IMR-90 (cell line): ENCODE data around the gene FUT4. TPM values are rescaled to one million over a fixed set of nuclear protein-coding genes. Genes with fewer than 3 reads are reported as not detected.

Source experiments
- ATAC-seq: fragments of 200-7000 bp; cut with Tn5 transposase; 2 replicates; pipeline ENCODE4 v1.9.1; 2020; ENCODE audit warnings: low read depth, mild to moderate bottlenecking, moderate library complexity
- BruUV-seq: library from RNA; stranded (reverse); fragments of 400-500 nt; replicated peaks from 2 replicates; lab custom pipeline; 2021; lab: Mats Ljungman, UMichigan
- CTCF ChIA-PET: fragments of 300-600 bp; formaldehyde crosslinking; extraction: SDS; loops from one replicate; lab custom pipeline; 2021; ENCODE audit warnings: antibody characterized with exemption; lab: Yijun Ruan, JAX
- POLR2A ChIA-PET: fragments of 300-600 bp; sonication (Branson Sonifier 250); formaldehyde crosslinking; loops from one replicate; lab custom pipeline; 2022; ENCODE audit warnings: antibody characterized with exemption; ENCODE audit not compliant: unreplicated experiment; lab: Charles Lee
- DNase-seq: peaks from one replicate; pipeline ENCODE4 v3.0.0; 2013
- H2AFZ ChIP-seq: replicated peaks from 2 replicates; pipeline ENCODE3; 2013; ENCODE audit warnings: low read length, mild to moderate bottlenecking; ENCODE audit not compliant: poor library complexity
- H2AK5ac ChIP-seq: 2 replicates; pipeline ENCODE4 v1.6.1; 2013; ENCODE audit warnings: low read depth, low read length, inconsistent platforms
- H2AK9ac ChIP-seq: replicated peaks from 2 replicates; pipeline ENCODE3; 2013; ENCODE audit warnings: mild to moderate bottlenecking, low read depth, low read length, moderate library complexity; ENCODE audit not compliant: poor library complexity
- H2BK120ac ChIP-seq: 2 replicates; pipeline ENCODE4 v1.6.1; 2013; ENCODE audit warnings: low read depth, low read length, inconsistent platforms
- H2BK15ac ChIP-seq: 3 replicates; pipeline ENCODE4 v1.6.1; 2013; ENCODE audit warnings: low read depth, low read length, inconsistent platforms
- H2BK20ac ChIP-seq: 2 replicates; pipeline ENCODE4 v1.6.1; 2013; ENCODE audit warnings: low read depth, mild to moderate bottlenecking, inconsistent platforms, low read length, moderate library complexity
- H2BK5ac ChIP-seq: 2 replicates; pipeline ENCODE4 v1.6.1; 2013; ENCODE audit warnings: mild to moderate bottlenecking, low read depth, low read length, inconsistent platforms; ENCODE audit not compliant: poor library complexity, severe bottlenecking
- H3K14ac ChIP-seq: replicated peaks from 2 replicates; pipeline ENCODE4 v1.6.1; 2013; ENCODE audit warnings: low read depth, low read length, inconsistent platforms
- H3K18ac ChIP-seq: 2 replicates; pipeline ENCODE4 v1.6.1; 2013; ENCODE audit warnings: low read depth, low read length, control low read depth
- H3K23ac ChIP-seq: 2 replicates; pipeline ENCODE4 v1.6.1; 2013; ENCODE audit warnings: low read depth, low read length, inconsistent platforms
- H3K27ac ChIP-seq: 2 replicates; pipeline ENCODE4 v1.5.1; 2013; ENCODE audit warnings: mild to moderate bottlenecking, control low read depth, low read length; ENCODE audit not compliant: insufficient read depth
- H3K27me3 ChIP-seq: 2 replicates; pipeline ENCODE4 v1.6.1; 2013; ENCODE audit warnings: low read length; ENCODE audit not compliant: control insufficient read depth, insufficient read depth
- H3K36me3 ChIP-seq: 2 replicates; pipeline ENCODE4 v1.6.1; 2013; ENCODE audit warnings: low read length, mixed read lengths; ENCODE audit not compliant: control insufficient read depth, insufficient read depth
- H3K4ac ChIP-seq: 2 replicates; pipeline ENCODE4 v1.6.1; 2013; ENCODE audit warnings: low read depth, low read length, inconsistent platforms
- H3K4me1 ChIP-seq: 2 replicates; pipeline ENCODE4 v1.6.1; 2013; ENCODE audit warnings: low read length, mixed read lengths; ENCODE audit not compliant: control insufficient read depth, insufficient read depth
- H3K4me2 ChIP-seq: 2 replicates; pipeline ENCODE4 v1.6.1; 2013; ENCODE audit warnings: low read depth, mild to moderate bottlenecking, control low read depth, low read length, moderate library complexity
- H3K4me3 ChIP-seq: 2 replicates; pipeline ENCODE4 v1.5.1; 2013; ENCODE audit warnings: low read depth, mild to moderate bottlenecking, control low read depth, low read length, moderate library complexity; ENCODE audit not compliant: insufficient read depth
- H3K56ac ChIP-seq: 2 replicates; pipeline ENCODE4 v1.6.1; 2013; ENCODE audit warnings: low read length, inconsistent platforms; ENCODE audit not compliant: insufficient read depth; ENCODE audit errors: extremely low read depth
- H3K79me1 ChIP-seq, 2 experiments: 2 replicates each; pipeline ENCODE4 v1.6.1; 2013; ENCODE audit warnings: low read length in 2 of 2, inconsistent platforms in 1 of 2, low read depth in 1 of 2
- H3K9ac ChIP-seq: 2 replicates; pipeline ENCODE4 v1.6.1; 2013; ENCODE audit warnings: low read depth, low read length, control low read depth
- H3K9me1 ChIP-seq: 2 replicates; pipeline ENCODE4 v1.6.1; 2013; ENCODE audit warnings: low read length, inconsistent platforms; ENCODE audit not compliant: insufficient read depth
- H3K9me3 ChIP-seq: 2 replicates; pipeline ENCODE4 v1.6.1; 2013; ENCODE audit warnings: low read length; ENCODE audit not compliant: control insufficient read depth, insufficient read depth
- H4K20me1 ChIP-seq: 2 replicates; pipeline ENCODE4 v1.6.1; 2013; ENCODE audit warnings: low read length, inconsistent platforms; ENCODE audit not compliant: insufficient read depth
- H4K5ac ChIP-seq: 2 replicates; pipeline ENCODE4 v1.6.1; 2013; ENCODE audit warnings: mild to moderate bottlenecking, low read depth, low read length, control low read depth
- H4K8ac ChIP-seq, 2 experiments: 2 replicates each; pipeline ENCODE4 v1.6.1; 2013; ENCODE audit warnings: low read depth in 2 of 2, low read length in 2 of 2, control low read depth in 1 of 2, inconsistent platforms in 1 of 2
- H4K91ac ChIP-seq: 2 replicates; pipeline ENCODE4 v1.6.1; 2013; ENCODE audit warnings: low read depth, low read length, inconsistent platforms; ENCODE audit not compliant: insufficient read depth
- BHLHE40 ChIP-seq: fragments of 150-350 bp; IDR thresholded peaks from 2 replicates; pipeline ENCODE4 v1.6.1; 2016; ENCODE audit warnings: mild to moderate bottlenecking, low read depth, low read length
- CEBPB ChIP-seq: IDR thresholded peaks from 2 replicates; pipeline ENCODE4 v1.6.1; 2012; ENCODE audit warnings: low read depth, low read length, improper control_type of control experiment
- CHD1 ChIP-seq: IDR thresholded peaks from 2 replicates; pipeline ENCODE4 v1.6.1; 2012; ENCODE audit warnings: low read depth, low read length, improper control_type of control experiment
- CTCF ChIP-seq: conservative IDR thresholded peaks from 2 replicates; pipeline ENCODE4 v1.5.1; 2012; ENCODE audit warnings: mild to moderate bottlenecking, low read depth, low read length, improper control_type of control experiment
- ELK1 ChIP-seq: fragments of 150-350 bp; IDR thresholded peaks from 2 replicates; pipeline ENCODE4 v1.6.1; 2016; ENCODE audit warnings: low read depth, mild to moderate bottlenecking, low read length, moderate library complexity, borderline replicate concordance
- FOS ChIP-seq: fragments of 150-350 bp; IDR thresholded peaks from 2 replicates; pipeline ENCODE4 v1.6.1; 2016; ENCODE audit warnings: low read depth, low read length
- MAFK ChIP-seq: IDR thresholded peaks from 2 replicates; pipeline ENCODE4 v1.6.1; 2012; ENCODE audit warnings: low read depth, low read length, improper control_type of control experiment
- MAZ ChIP-seq: IDR thresholded peaks from 2 replicates; pipeline ENCODE4 v1.6.1; 2012; ENCODE audit warnings: low read depth, mild to moderate bottlenecking, low read length, improper control_type of control experiment, moderate library complexity, borderline replicate concordance
- MXI1 ChIP-seq: IDR thresholded peaks from 2 replicates; pipeline ENCODE4 v1.6.1; 2012; ENCODE audit warnings: low read depth, mild to moderate bottlenecking, low read length, moderate library complexity, borderline replicate concordance
- NFE2L2 ChIP-seq: fragments of 150-350 bp; IDR thresholded peaks from 2 replicates; pipeline ENCODE4 v1.6.1; 2016; ENCODE audit warnings: low read depth, mild to moderate bottlenecking, low read length
- POLR2A ChIP-seq: IDR thresholded peaks from 2 replicates; pipeline ENCODE4 v1.6.1; 2012; ENCODE audit warnings: mild to moderate bottlenecking, low read depth, low read length
- RAD21 ChIP-seq: IDR thresholded peaks from 2 replicates; pipeline ENCODE4 v1.6.1; 2012; ENCODE audit warnings: low read length, improper control_type of control experiment
- RCOR1 ChIP-seq: IDR thresholded peaks from 2 replicates; pipeline ENCODE4 v1.6.1; 2012; ENCODE audit warnings: mild to moderate bottlenecking, low read length, improper control_type of control experiment; ENCODE audit not compliant: insufficient replicate concordance
- RFX5 ChIP-seq: IDR thresholded peaks from 2 replicates; pipeline ENCODE4 v1.8.0; 2012; ENCODE audit warnings: low read depth, mild to moderate bottlenecking, low read length, moderate library complexity
- SMC3 ChIP-seq: fragments of 150-350 bp; IDR thresholded peaks from 2 replicates; pipeline ENCODE4 v1.6.1; 2016; ENCODE audit warnings: low read depth, mild to moderate bottlenecking, antibody characterized with exemption, low read length, moderate library complexity
- USF2 ChIP-seq: fragments of 150-350 bp; IDR thresholded peaks from 2 replicates; pipeline ENCODE4 v1.6.1; 2017; ENCODE audit warnings: mild to moderate bottlenecking, antibody characterized with exemption, low read length, low read depth
- WGBS, 2 experiments: methylation state at CpG; one replicate each; pipeline versions ENCODE4 v1.1.5 to v1.1.7; 2013; ENCODE audit warnings: missing lambda C conversion rate in 2 of 2; ENCODE audit not compliant: insufficient read length in 1 of 2; ENCODE audit errors: extremely low coverage in 2 of 2; 5-methylcytosine and 5-hydroxymethylcytosine counted together
- dilution Hi-C: fragments of 300-500 bp; cut with HindIII; formaldehyde crosslinking; loops from one replicate; pipeline ENCODE4 v1.14.3; 2018; ENCODE audit warnings: low sequenced_read_pairs; ENCODE audit not compliant: unreplicated experiment
- in situ Hi-C: fragments of 300-500 bp; cut with MboI; formaldehyde crosslinking; loops from 3 replicates; pipeline ENCODE4 v1.14.3; 2019; ENCODE audit warnings: low sequenced_read_pairs, inconsistent platforms, mixed read lengths
- intact Hi-C: fragments of 100-400 bp; cut with micrococcal nuclease; formaldehyde crosslinking; loops from 2 replicates; pipeline ENCODE4 v1.10.0; 2022
- polyA plus RNA-seq, 3 experiments: library from polyadenylated mRNA; depleted of rRNA; stranded (reverse); fragments of >200 nt; gene quantifications; 2 replicates each; pipeline ENCODE4 v1.2.3, GENCODE V29; 2012; ENCODE audit warnings: low replicate concordance in 1 of 3
- total RNA-seq: library from RNA; depleted of rRNA; stranded (reverse); fragments of >200 nt; gene quantifications from 2 replicates; pipeline ENCODE4 v1.2.3, GENCODE V29; 2012

FUT4 gene
- total and polyA plus RNA-seq, 2 of the 4 experiments (the other 2 are of a cell fraction), result 2.2 to 2.4 TPM

- intact Hi-C loops, result no loop called here
- CTCF ChIA-PET, result no interaction called here
- BruUV-seq, result no TSS peak
These were observed 10.5 kb upstream of the FUT4 start for GRCh38 chr11:94533206-94533605.

More at GRCh38 chr11:94533206-94533605, 10.5 kb upstream of the FUT4 start:
- in situ Hi-C loops (no loop called here), dilution Hi-C loops (no loop called here)
- Histone ChIP-seq H3K4ac (no peak overlapping the region), H2BK120ac (no peak overlapping the region), H3K23ac (no peak overlapping the region), H3K9me1 (0 out of 2 replicates have a peak, but pooled peaks cover 3% of the 10 kb centered on the region), H3K27me3 (peaks cover 1% of the 10 kb centered on the region; the same call in 1 of the 2 replicates), H3K79me1 (no peaks in the 10 kb centered on the region), H3K18ac (no peak overlapping the region), H4K20me1 (no peaks in the 10 kb centered on the region), H3K9ac (no peak overlapping the region), H2AFZ (no peak overlapping the region), H4K5ac (no peak overlapping the region), H3K36me3 (no peaks in the 10 kb centered on the region), H2BK20ac (no peak overlapping the region), H3K27ac (no peak overlapping the region), H2AK5ac (no peak overlapping the region), H2AK9ac (no peak overlapping the region), H3K14ac (no peak overlapping the region), H2BK5ac (no peak overlapping the region), H3K4me2 (no peak overlapping the region), H3K56ac (no peak overlapping the region), H3K4me3 (no peak overlapping the region), H4K8ac (no peak overlapping the region), H3K4me1 (peaks cover 3% of the 10 kb centered on the region), H2BK15ac (no peak overlapping the region), H4K91ac (no peak overlapping the region), H3K9me3 (no peaks in the 10 kb centered on the region)
- WGBS, 2 experiments, result no CpG with 5 or more reads among the region's 1 CpG
- ATAC-seq (no peak), DNase-seq (no peak)
- POLR2A ChIA-PET, result no interaction called here
- TF ChIP-seq MAFK (no peak), ELK1 (no peak), BHLHE40 (no peak), MAZ (no peak), POLR2A (no peak), NFE2L2 (no peak), MXI1 (no peak), RAD21 (no peak), USF2 (no peak), CEBPB (no peak), RCOR1 (no peak), CHD1 (no peak), CTCF (no peak), FOS (no peak), SMC3 (no peak), RFX5 (no peak)
